ENCODE data around the gene CAGE1. TPM values are rescaled to one million over a fixed set of nuclear protein-coding genes. Genes with fewer than 3 reads are reported as not detected.

Gene CAGE1
- total RNA-seq, 3 donors from 2014 or later: 0.09 TPM; not detected in 2

DNA sequence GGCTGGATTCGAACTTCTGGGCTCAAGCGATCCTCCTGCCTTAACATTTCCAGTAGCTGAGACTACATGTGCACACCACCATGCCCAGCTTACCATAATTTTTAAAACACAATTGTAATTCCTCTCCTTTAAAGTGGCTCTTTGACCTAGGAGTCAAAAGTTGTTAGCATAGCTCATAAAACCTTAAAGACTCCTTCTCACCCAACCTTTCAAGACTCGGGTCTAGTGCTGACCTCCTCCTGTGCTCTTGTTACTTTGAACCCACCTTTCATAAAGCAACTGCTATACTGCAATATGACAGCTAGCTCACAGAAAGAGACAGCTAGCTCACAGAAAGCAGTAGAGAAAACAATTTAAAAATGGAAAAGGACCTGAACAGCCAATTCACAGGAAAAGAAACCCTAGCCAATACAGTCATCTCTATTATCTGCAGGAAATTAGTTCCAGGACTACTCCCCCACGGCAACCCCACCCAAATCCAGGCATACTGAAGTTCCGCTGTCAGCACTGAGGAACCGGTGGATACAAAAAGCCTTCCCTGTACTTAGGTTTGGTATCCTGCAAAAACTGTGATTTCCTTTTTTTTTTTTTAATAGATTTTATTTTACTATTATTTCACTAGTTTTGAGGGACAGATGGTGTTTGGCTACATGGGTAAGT is 96.8 kb downstream of the CAGE1 start:
- peaks cover 9% of the 10 kb centered on the region for H3K36me3 ChIP-seq (ENCODE audit: low read depth)
- no peak for ATAC-seq
- no peaks in the 10 kb centered on the region for H3K4me1 ChIP-seq (ENCODE audit: low read depth)
- TF ChIP-seq CTCF (IDR thresholded peaks at IDR 0.05): no peak
- DNase-seq: no peak
- no peak overlapping the region for H3K4me3 ChIP-seq
- intact Hi-C loops (cut with DNase I, micrococcal nuclease): no loop called here
- no peaks in the 10 kb centered on the region for H3K9me3 ChIP-seq

DNA sequence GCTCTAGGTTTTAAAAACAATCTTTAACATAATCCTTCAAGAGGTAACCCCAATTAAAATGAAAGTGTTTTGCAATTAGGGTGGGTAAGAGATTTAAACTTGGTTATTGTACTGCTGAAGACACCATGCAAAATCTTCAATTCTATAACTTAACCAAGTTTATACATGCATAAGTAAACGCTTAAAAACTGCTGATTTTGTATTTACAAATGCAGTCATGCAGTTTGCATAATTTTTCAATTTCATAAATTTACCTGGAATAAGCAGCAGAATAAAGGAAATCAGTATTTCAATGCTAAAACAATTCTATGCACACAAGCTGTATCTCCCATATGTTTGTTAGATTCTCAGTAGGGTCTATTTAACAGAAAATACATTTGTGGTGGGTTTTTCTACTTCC is 99.5 kb downstream of the CAGE1 start:
- intact Hi-C loops (cut with DNase I, micrococcal nuclease): no loop called here
- Histone ChIP-seq H3K36me3 (ENCODE audit: low read depth) (peaks cover 6% of the 10 kb centered on the region), H3K4me3 (no peak overlapping the region)

GRCh38 chr6:7285416-7285815 is 104.1 kb downstream of the CAGE1 start:
- no peak for TF ChIP-seq CTCF (IDR thresholded peaks at IDR 0.05)
- no peak for DNase-seq
- Histone ChIP-seq H3K9me3 (no peaks in the 10 kb centered on the region), H3K36me3 (ENCODE audit: low read depth) (no peaks in the 10 kb centered on the region), H3K4me3 (no peak overlapping the region), H3K4me1 (ENCODE audit: low read depth) (no peaks in the 10 kb centered on the region)
- intact Hi-C loops (cut with DNase I, micrococcal nuclease): no loop called here
- no peak for ATAC-seq

More for the DNA sequence above, 99.5 kb downstream of the CAGE1 start:
- ATAC-seq: no peak
- no peaks in the 10 kb centered on the region for H3K4me1 ChIP-seq (ENCODE audit: low read depth)
- no peak for DNase-seq
- H3K9me3 ChIP-seq: no peaks in the 10 kb centered on the region
- no peak for TF ChIP-seq CTCF (IDR thresholded peaks at IDR 0.05)

DNA sequence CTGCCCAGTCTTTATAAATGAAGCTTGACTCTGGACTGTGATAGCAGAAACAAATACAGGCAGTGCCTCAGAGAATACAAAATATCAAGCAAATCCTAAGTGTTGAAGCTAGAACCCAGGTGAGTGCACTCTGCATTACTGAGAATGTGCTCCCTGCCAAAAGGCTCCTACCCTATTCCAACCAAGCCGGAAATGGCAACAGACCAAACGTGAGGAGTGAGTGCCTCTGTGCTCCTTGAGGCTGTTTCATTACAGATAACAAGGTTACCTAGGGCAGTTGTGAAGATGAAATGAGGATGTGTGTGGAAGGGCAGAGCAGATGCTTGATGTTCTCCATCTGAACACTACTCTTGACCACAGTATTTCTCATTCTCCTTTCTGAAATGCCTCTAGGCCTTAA is 105.9 kb downstream of the CAGE1 start:
- Histone ChIP-seq H3K4me3 (no peak overlapping the region), H3K9me3 (no peaks in the 10 kb centered on the region), H3K36me3 (ENCODE audit: low read depth) (no peaks in the 10 kb centered on the region), H3K4me1 (ENCODE audit: low read depth) (no peaks in the 10 kb centered on the region)
- TF ChIP-seq CTCF (IDR thresholded peaks at IDR 0.05): no peak
- DNase-seq (no peak), ATAC-seq (no peak)
- intact Hi-C loops (cut with DNase I, micrococcal nuclease): no loop called here

GRCh38 chr6:7282097-7282906 is 107.2 kb downstream of the CAGE1 start:
- TF ChIP-seq CTCF (IDR thresholded peaks at IDR 0.05): no peak
- ATAC-seq (no peak), DNase-seq (no peak)
- no peaks in the 10 kb centered on the region for H3K36me3 ChIP-seq (ENCODE audit: low read depth)
- H3K4me3 ChIP-seq: no peak overlapping the region
- no peaks in the 10 kb centered on the region for H3K9me3 ChIP-seq
- no peaks in the 10 kb centered on the region for H3K4me1 ChIP-seq (ENCODE audit: low read depth)
- intact Hi-C loops (cut with DNase I, micrococcal nuclease): no loop called here

Other genes starting within 250 kb of the CAGE1 start
- gene SSR1, start 76.5 kb downstream of the CAGE1 start, total RNA-seq: 100 to 1,000 TPM in 1 of 3 donors, 10 to 100 TPM in 2; 83.2 to 139 (median 99.4) TPM
- 10 to 100 TPM; 12.1 to 19.8 (median 15.0) TPM for gene RIOK1, start 66 bp upstream of the CAGE1 start, total RNA-seq
- gene DSP, start 151.9 kb upstream of the CAGE1 start, total RNA-seq: 100 to 1,000 TPM in 2 of 3 donors, 10 to 100 TPM in 1; 85.2 to 265 (median 177) TPM
- 10 to 100 TPM; 10.6 to 14.2 (median 11.0) TPM for gene SNRNP48, start 200.5 kb upstream of the CAGE1 start, total RNA-seq

Measured in mucosa of descending colon (tissue), 3 donors.